CD4-positive, alpha-beta T cell treated with Interferon alpha-2 for 1 hour (primary cell): ENCODE measurements around the gene JDP2.
"Not testable (repeated sequence)": the region's sequence is repeated elsewhere in the genome, so short reads cannot be mapped to it uniquely, and the experiment has no call there.

Source experiments
- DNase-seq, 2 donors: peaks; one replicate each; pipeline ENCODE4 v3.0.0-alpha.2; 2020 to 2022

JDP2 gene

GRCh38 chr14:75457648-75458165 is 29.9 kb downstream of the JDP2 start:
- DNase-seq: no peak

- DNase-seq: no peak
Measured at GRCh38 chr14:75458305-75458704, 30.5 kb downstream of the JDP2 start.

- peak; percentile 4 to 7 for DNase-seq
Measured at GRCh38 chr14:75459099-75459741, 31.4 kb downstream of the JDP2 start.

DNA sequence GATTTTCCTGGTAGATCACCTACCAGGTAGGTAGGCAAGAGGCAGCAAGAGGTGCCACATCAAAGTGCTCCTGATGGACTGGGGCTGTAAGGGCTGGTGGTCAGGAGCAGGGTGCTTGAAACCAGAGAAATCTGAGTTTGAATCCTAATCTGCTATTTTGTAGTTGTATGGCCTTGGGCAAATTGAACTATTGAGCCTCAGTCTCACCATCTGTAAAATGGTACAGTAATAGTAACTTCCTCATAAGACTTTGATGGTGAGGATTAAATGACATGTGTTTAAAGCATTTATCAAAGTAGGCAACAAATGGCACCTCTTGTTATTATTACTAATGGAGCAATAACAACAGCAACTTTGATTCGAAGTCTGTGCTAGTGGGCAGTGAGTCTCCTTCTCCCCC is 32.0 kb downstream of the JDP2 start:
- no peak for DNase-seq

DNA sequence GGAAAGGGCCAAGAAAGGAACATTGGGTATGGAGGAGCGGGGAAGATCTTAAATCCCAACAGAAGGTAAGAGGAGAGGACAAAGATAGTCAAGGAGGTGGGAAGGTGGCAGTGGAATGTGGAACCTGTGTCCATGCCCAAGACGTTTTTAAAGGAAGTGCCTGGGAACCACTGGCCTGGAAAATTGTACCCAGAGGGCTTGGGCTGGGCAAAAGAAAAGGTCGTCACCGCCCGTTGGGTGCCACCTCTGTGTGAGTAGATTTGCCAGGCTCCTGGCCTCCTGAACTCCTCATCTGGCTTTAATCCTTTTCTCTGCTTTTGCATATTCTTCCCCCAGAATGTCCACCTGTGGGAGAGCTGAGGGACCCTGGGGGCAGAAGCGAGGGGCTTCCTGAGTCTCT is 32.6 kb downstream of the JDP2 start:
- no peak for DNase-seq

GRCh38 chr14:75461303-75461702 is 33.5 kb downstream of the JDP2 start:
- DNase-seq: no peak

DNA sequence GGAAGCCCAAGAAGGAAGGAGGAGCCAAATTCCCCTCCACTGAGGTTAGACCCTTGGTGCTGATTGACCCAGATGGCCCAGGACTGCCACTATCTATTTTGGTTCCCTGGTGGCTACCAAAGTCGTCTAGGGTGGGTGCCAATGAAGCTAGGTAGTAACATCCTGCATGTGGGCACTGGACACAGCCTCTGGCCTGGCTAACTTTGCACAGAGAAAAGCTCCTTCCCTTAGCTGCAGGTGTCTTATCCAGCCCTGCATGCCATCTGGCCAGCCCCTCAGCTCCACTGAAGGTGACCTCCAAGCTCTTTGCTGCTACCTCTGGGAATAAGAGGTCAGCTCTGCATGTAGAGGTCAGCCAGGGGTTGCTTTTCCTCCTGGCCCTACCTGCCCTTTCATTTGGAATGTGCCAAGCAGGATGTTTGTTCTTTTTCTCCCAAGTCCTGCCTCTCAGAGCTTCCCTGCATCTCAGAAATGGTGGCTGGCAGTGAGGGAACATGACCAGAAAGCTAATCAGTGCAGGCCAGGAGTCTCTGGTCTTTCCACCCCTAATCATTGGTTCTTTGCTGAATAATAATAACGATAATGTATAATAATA is 34.0 kb downstream of the JDP2 start:
- DNase-seq: no peak

DNA sequence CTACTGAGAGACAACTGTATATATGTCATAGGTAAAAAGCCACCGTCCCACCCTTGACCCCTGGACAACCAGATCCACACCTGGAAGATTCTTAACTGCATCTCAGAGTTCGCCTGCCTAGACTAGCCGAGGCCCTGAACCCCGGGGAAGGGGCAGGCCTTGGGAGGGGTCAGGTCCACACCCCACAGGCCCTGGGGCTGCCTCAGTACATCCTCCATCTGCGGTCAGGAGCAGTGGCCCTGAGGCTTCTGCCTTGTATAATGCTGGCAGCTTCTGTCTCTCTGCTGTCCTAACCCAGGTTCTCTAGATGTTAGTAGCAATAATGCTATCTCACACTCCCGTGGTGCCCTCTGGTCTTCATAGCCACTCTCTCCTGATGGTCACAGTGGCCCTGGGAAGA is 36.8 kb downstream of the JDP2 start:
- DNase-seq: no peak

DNA sequence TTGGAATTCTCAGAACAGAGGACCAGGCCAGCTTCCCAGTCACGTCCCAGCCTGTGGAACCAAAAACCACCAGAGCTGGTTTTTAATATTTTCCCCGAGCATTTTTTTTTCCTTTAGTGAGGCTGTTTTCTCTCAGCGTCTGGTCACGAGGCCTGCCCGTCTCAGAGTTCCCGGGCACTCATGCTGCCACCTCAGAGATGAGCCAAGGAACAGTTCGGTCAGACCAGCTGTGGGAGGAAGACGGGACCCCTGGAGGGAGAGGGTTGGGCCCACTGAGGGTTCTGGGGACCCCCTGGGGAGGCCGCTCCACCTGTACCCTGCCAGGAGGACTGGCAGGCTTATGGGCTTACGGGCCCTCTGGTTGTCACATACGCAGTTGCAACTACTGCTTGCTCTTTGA is 39.9 kb downstream of the JDP2 start:
- no peak for DNase-seq

GRCh38 chr14:75469164-75469563 is 41.3 kb downstream of the JDP2 start:
- no peak for DNase-seq

- no peak for DNase-seq
Measured at GRCh38 chr14:75469606-75470237, 41.9 kb downstream of the JDP2 start.

DNA sequence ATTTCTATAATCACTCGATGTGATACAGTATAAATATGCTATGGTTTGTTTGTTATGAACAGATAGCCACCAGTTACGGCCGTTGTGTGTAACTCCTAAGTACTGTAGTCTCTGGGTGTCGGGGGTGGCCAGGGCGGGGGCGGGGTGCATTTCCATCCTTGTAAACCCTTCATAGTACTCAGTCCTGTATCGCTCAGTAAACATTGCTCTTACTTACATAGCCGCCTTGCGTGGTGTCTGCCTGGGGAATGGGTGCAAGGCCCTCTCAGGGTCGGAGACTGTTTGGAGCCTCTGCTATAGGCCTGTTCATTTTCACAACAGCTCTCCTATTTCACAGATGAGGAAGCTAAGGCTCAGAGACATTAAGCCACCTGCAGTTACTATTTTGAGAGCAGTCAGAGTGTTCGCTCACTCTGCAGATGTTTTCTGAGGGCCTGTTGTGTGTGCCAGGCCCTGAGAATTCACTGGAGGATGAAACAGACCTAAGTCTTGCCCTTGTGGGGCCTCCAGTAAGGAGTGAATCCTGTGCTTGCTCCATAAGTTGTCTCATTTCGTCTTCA is 42.5 kb downstream of the JDP2 start:
- no peak for DNase-seq

- DNase-seq: no peak
Measured at GRCh38 chr14:75471059-75471458, 43.2 kb downstream of the JDP2 start.

GRCh38 chr14:75474127-75474526 is 46.3 kb downstream of the JDP2 start:
- not testable (repeated sequence) for DNase-seq

GRCh38 chr14:75476274-75476995 is 48.6 kb downstream of the JDP2 start:
- no peak for DNase-seq

DNA sequence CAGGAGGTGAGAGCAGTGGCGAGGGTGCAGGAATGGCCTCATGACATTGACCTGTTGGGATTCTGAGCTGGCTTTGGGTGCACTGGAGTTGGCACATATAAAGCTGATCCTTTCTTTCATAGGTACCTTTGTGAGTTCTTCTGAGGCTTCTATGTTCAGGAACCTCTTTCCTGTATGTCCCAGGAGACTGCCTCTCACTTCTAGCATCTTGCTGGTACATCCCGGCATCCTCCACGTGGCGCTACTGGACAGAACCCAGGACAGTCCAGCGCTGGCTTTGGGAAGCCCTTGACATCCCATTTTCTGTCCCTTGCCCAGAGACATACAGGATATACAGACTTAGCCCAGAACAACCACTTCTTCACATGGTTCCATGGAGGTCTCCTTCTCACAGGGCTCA is 50.1 kb downstream of the JDP2 start:
- DNase-seq: no peak

DNA sequence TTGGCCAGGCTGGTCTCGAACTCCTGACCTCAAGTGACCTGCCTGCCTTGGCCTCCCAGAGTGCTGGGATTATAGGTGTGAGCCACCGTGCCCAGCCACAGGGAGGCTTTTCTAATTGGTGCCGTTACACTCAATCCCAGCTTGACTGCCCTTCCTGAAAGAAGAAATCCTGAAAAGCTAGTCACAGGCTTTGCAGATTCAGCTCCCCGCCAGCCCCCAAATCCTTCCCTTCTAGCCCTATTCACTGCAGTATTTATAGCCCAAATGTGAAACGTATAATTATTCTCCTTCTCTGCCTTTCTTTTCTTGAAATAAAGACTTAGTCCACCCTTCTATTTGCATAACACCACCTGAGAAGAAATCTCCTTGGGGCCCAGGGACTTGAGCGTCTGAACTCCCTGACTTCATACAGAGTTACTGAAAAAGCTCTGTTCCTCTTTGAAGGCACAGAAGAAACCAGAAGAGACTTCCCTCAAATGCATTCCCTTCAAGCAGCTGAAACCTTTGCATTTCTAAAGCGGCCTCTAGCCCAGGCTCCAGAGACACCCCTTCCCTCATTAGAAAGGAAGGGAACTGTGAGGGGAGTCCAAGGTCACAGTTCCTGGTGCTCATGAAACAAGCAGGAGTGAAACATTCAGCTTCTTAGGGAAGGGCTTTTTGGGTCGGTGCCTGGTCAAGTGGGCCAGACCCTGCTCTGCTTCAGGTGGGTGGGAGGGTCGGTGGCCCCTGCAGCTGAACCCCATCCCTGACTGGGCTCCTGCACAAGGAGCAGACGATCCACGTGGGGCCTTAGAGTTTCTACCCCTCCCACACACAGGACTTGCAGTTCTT is 52.2 kb downstream of the JDP2 start:
- DNase-seq: no peak

GRCh38 chr14:75482366-75482765 is 54.5 kb downstream of the JDP2 start:
- no peak for DNase-seq

DNA sequence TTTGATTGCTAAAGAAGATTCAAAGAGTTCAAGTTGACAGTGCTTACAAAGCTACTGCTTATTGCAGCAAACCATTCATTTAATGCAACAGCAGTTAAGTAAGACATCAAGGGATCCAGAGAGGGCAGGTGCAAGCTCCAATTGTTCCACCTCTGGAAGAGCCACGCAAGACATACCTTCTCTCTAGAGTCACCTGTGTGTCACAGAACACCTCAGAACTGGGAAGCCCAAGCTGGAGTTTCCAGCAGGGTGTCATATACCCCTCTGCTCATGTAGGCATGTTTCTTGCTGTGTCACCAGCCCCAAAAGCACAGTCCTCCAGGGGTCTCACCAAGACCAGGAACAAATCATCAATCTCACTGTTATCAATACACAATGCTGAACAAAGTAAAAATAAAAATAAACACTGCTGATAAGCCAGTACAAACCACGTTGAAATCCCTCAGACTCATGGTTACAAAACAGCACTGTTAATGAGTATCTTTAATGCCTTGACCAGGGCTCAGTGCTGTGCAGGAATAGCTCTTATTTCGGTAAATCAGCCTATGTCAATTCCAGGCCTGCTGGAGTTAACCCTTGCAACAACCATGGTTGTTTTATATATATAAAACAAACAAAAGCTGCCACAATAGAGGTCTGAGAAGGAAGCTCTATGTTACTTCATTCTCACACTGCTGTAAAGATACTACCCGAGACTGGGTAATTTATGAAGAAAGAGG is 57.0 kb downstream of the JDP2 start:
- DNase-seq: no peak

- no peak for DNase-seq
Measured at GRCh38 chr14:75486318-75486717, 58.5 kb downstream of the JDP2 start.

DNA sequence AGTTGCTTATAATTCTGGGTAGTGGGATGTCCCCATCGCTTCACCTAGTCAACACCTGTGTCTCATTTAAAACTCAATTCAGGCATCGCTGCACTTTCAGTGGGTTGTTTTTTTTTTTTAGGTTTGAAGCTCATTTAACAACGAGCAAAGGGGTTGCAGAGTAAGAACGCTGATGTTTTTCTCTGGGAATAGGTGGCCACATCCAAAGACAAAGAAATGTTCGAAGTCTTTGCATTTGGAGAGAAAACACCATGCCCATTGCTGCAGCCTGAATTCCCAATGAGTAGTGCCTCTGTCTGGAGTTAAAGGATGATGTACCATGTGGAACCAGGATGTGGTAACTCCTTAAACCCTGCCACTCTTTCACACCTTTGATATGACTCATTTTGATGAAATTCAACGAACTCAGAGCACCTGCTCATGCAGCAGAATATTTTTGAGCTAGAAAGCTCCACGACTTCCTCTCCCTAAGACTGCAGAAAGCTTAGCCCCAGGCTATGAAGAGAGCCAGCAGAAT is 59.4 kb downstream of the JDP2 start:
- peak in 1 of 2 donors; percentile 28 for DNase-seq

DNA sequence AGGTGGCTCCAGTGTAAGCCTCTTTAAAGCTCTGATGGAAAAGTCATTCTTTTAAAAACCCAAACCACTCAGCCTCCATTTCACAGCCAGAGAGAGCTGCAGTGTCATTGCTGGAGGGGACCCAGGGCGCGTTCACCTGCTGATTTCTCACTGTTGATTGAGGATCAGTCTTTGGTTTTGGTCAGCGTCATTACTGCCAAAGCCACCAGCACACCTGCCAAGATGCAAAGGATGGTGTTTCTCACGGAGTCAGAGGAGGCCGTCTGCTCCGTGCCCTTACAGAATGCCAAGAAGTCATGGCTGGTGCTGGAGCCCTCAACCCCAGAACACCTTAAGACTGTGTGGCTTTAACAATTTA is 61.6 kb downstream of the JDP2 start:
- DNase-seq: no peak
